HCT116 (cell line): ENCODE data around the gene PDSS2. TPM values are rescaled to one million over a fixed set of nuclear protein-coding genes. Genes with fewer than 3 reads are reported as not detected.

ENCODE experiments used
- ATAC-seq: fragments of 200-7000 bp; cut with Tn5 transposase; 2 replicates; pipeline ENCODE4 v1.9.1; 2020; ENCODE audit warnings: mild to moderate bottlenecking, moderate library complexity
- BruUV-seq: library from RNA; stranded (reverse); fragments of 400-500 nt; replicated peaks from 2 replicates; lab custom pipeline; 2021; lab: Mats Ljungman, UMichigan
- CTCF ChIA-PET: fragments of 300-600 bp; sonication (Branson Sonifier 250); formaldehyde crosslinking; loops from one replicate; lab custom pipeline; 2021; ENCODE audit warnings: antibody characterized with exemption; lab: Charles Lee
- POLR2A ChIA-PET: fragments of 300-600, 350-600 bp; sonication (Branson Sonifier 250); formaldehyde crosslinking; loops from one replicate; lab custom pipeline; 2021; ENCODE audit warnings: antibody characterized with exemption; lab: Charles Lee
- RAD21 ChIA-PET, 2 experiments: fragments of 300-600 bp; sonication (Branson Sonifier 250); formaldehyde crosslinking; loops; one replicate each; lab custom pipeline; 2023; ENCODE audit warnings: low total read pairs in 2 of 2; ENCODE audit not compliant: uncharacterized antibody in 2 of 2, unreplicated experiment in 2 of 2, low non-redundant PET in 1 of 2; lab: Charles Lee
- DNase-seq: peaks from one replicate; pipeline ENCODE4 v3.0.0-alpha.2; 2010; ENCODE audit warnings: low read depth, low spot score
- H2AFZ ChIP-seq: fragments of 200-600 bp; shearing (Covaris generic), sonication (generic); 2 replicates; pipeline ENCODE4 v1.6.1; 2017; ENCODE audit warnings: low read depth, mixed run types, mixed read lengths, antibody characterized with exemption, low read length; ENCODE audit not compliant: poor library complexity, severe bottlenecking
- H3K27ac ChIP-seq: 2 replicates; pipeline ENCODE4 v1.5.1; 2012; ENCODE audit warnings: low read depth, low read length
- H3K27me3 ChIP-seq: fragments of 200-600 bp; sonication (generic); 2 replicates; pipeline ENCODE4 v1.6.1; 2016; ENCODE audit warnings: mixed run types, low read length, mixed read lengths; ENCODE audit not compliant: insufficient read depth
- H3K36me3 ChIP-seq, 2 experiments: fragments of 200-500 bp in 1 of 2; fragments of 200-600 bp in 1 of 2; sonication (Bioruptor generic) in 1 of 2; sonication (generic) in 1 of 2; 2 replicates each; pipeline versions ENCODE4 v1.5.1 to v1.6.1; 2014 to 2016; ENCODE audit warnings: low read length in 2 of 2, inconsistent platforms in 1 of 2, mixed read lengths in 1 of 2, mixed run types in 1 of 2; ENCODE audit not compliant: insufficient read depth in 2 of 2, control insufficient read depth in 1 of 2
- H3K4me1 ChIP-seq, 2 experiments: fragments of 200-600 bp in 1 of 2; sonication (generic) in 1 of 2; 2 replicates each; pipeline versions ENCODE4 v1.5.1 to v1.6.1; 2012 to 2017; ENCODE audit warnings: low read length in 2 of 2, inconsistent platforms in 1 of 2, mild to moderate bottlenecking in 1 of 2, mixed read lengths in 1 of 2, mixed run types in 1 of 2, moderate library complexity in 1 of 2; ENCODE audit not compliant: insufficient read depth in 2 of 2, control insufficient read depth in 1 of 2
- H3K4me2 ChIP-seq: fragments of 200-600 bp; sonication (generic); 2 replicates; pipeline ENCODE4 v1.6.1; 2017; ENCODE audit warnings: mixed run types, low read length, mixed read lengths
- H3K4me3 ChIP-seq, 2 experiments: fragments of 200-600 bp in 1 of 2; sonication (generic) in 1 of 2; replicated peaks in 1 of 2; 2 replicates each; pipeline ENCODE4 v1.5.1; 2011 to 2016; ENCODE audit warnings: low read length in 2 of 2, control low read depth in 1 of 2, low read depth in 1 of 2, mild to moderate bottlenecking in 1 of 2, mixed read lengths in 1 of 2, mixed run types in 1 of 2
- H3K79me2 ChIP-seq: fragments of 200-600 bp; sonication (generic); 2 replicates; pipeline ENCODE4 v1.6.1; 2017; ENCODE audit warnings: mild to moderate bottlenecking, mixed run types, low read length, moderate library complexity, mixed read lengths; ENCODE audit not compliant: insufficient read depth
- H3K9ac ChIP-seq: fragments of 200-600 bp; sonication (generic); 2 replicates; pipeline ENCODE4 v1.6.1; 2016; ENCODE audit warnings: low read length, mixed read lengths
- H3K9me2 ChIP-seq: fragments of 200-600 bp; sonication (generic), shearing (Covaris generic); 2 replicates; pipeline ENCODE4 v1.6.1; 2017; ENCODE audit warnings: mixed run types, mild to moderate bottlenecking, moderate library complexity; ENCODE audit not compliant: insufficient read depth
- H3K9me3 ChIP-seq, 2 experiments: fragments of 200-500 bp in 1 of 2; fragments of 200-600 bp in 1 of 2; sonication (Bioruptor generic) in 1 of 2; sonication (generic) in 1 of 2; 2 replicates each; pipeline ENCODE4 v1.6.1; 2014 to 2017; ENCODE audit warnings: low read length in 2 of 2, mixed read lengths in 2 of 2, inconsistent platforms in 1 of 2, low read depth in 1 of 2, mild to moderate bottlenecking in 1 of 2, mixed run types in 1 of 2, moderate library complexity in 1 of 2; ENCODE audit not compliant: control insufficient read depth in 1 of 2, insufficient read depth in 1 of 2
- H4K20me1 ChIP-seq: fragments of 200-600 bp; sonication (generic), shearing (Covaris generic); 2 replicates; pipeline ENCODE4 v1.6.1; 2017; ENCODE audit warnings: mixed run types, mild to moderate bottlenecking, moderate library complexity; ENCODE audit not compliant: insufficient read depth
- EGR1 ChIP-seq: IDR thresholded peaks from 2 replicates; pipeline ENCODE4 v1.6.1; 2012; ENCODE audit warnings: low read depth
- EZH2phosphoT487 ChIP-seq: fragments of 200-600 bp; IDR thresholded peaks from 2 replicates; pipeline ENCODE4 v1.6.1; 2018; ENCODE audit warnings: antibody characterized with exemption, borderline replicate concordance
- MAX ChIP-seq: IDR thresholded peaks from 2 replicates; pipeline ENCODE4 v1.6.1; 2012
- POLR2A ChIP-seq: IDR thresholded peaks from 2 replicates; pipeline ENCODE4 v1.7.0; 2011; ENCODE audit warnings: borderline replicate concordance; ENCODE audit not compliant: insufficient read depth, insufficient read length; ENCODE audit errors: extremely low read depth
- POLR2AphosphoS5 ChIP-seq: IDR thresholded peaks from 2 replicates; pipeline ENCODE4 v1.6.1; 2011; ENCODE audit warnings: mild to moderate bottlenecking, low read depth, low read length, moderate library complexity
- RAD21 ChIP-seq: IDR thresholded peaks from 2 replicates; pipeline ENCODE4 v1.6.1; 2012; ENCODE audit warnings: low read depth, mild to moderate bottlenecking
- REST ChIP-seq: IDR thresholded peaks from 2 replicates; pipeline ENCODE4 v1.6.1; 2012; ENCODE audit warnings: low read depth
- SIN3A ChIP-seq: IDR thresholded peaks from 2 replicates; pipeline ENCODE4 v1.6.1; 2012; ENCODE audit warnings: low read depth
- SRF ChIP-seq: IDR thresholded peaks from 2 replicates; pipeline ENCODE4 v1.6.1; 2012; ENCODE audit warnings: low read depth
- YY1 ChIP-seq: IDR thresholded peaks from 2 replicates; pipeline ENCODE4 v1.6.1; 2011; ENCODE audit warnings: low read length, low read depth, moderate library complexity, mild to moderate bottlenecking; ENCODE audit not compliant: insufficient replicate concordance; ENCODE audit errors: extremely low read depth
- ZBTB33 ChIP-seq: IDR thresholded peaks from 2 replicates; pipeline ENCODE4 v1.6.1; 2011; ENCODE audit warnings: mild to moderate bottlenecking, low read length, moderate library complexity; ENCODE audit not compliant: insufficient replicate concordance; ENCODE audit errors: extremely low read depth
- intact Hi-C: fragments of 100-400 bp; cut with micrococcal nuclease; formaldehyde crosslinking; loops from 2 replicates; pipeline ENCODE4 v1.10.0; 2022
- total RNA-seq: library from RNA; stranded (reverse); gene quantifications from one replicate; pipeline ENCODE4 v1.2.1, GENCODE V29; 2021; ENCODE audit not compliant: unreplicated experiment

Gene PDSS2
- total RNA-seq, 1 experiment from 2014 or later, result 12.2 TPM

- no peak overlapping the region for H3K9ac ChIP-seq
- no peak for TF ChIP-seq REST
- no peak for TF ChIP-seq ZBTB33
- no peak for TF ChIP-seq EZH2phosphoT487
- TF ChIP-seq MAX, result no peak
- no peak for TF ChIP-seq SIN3A
- no peak for TF ChIP-seq YY1
- TF ChIP-seq EGR1, result no peak
- TF ChIP-seq POLR2AphosphoS5, result no peak
- TF ChIP-seq POLR2A, result no peak
- no peak for TF ChIP-seq SRF
- TF ChIP-seq RAD21, result no peak
- TF ChIP-seq, all 23 proteins: peak for 0
- DNase-seq, result no peak
- H3K9me3 ChIP-seq, result no peaks in the 10 kb centered on the region
- H3K27me3 ChIP-seq, result no peaks in the 10 kb centered on the region
- no peak for ATAC-seq
- no peaks in the 10 kb centered on the region for H3K9me2 ChIP-seq
- ChIA-PET POLR2A (no interaction called here), CTCF (no interaction called here), RAD21 (no interaction called here)
- intact Hi-C loops, result no loop called here
- H2AFZ ChIP-seq, result no peak overlapping the region
- no TSS peak for BruUV-seq
- no peaks in the 10 kb centered on the region for H3K36me3 ChIP-seq
- H3K4me1 ChIP-seq, result no peaks in the 10 kb centered on the region; a peak in 1 of 4 replicates
- H3K4me2 ChIP-seq, result no peak overlapping the region
- H4K20me1 ChIP-seq, result no peaks in the 10 kb centered on the region
- no peak overlapping the region for H3K4me3 ChIP-seq
- H3K27ac ChIP-seq, result no peak overlapping the region
- H3K79me2 ChIP-seq, result no peaks in the 10 kb centered on the region
Observed at GRCh38 chr6:107207251-107207873, 252.0 kb downstream of the PDSS2 start.
